MCF 10A (cell line): Measurements from ENCODE around the gene RAD54L. TPM values are rescaled to one million over a fixed set of nuclear protein-coding genes. Genes with fewer than 3 reads are reported as not detected.

ENCODE experiments used
- BruUV-seq: library from RNA; stranded (reverse); fragments of 400-500 nt; replicated peaks from 2 replicates; lab custom pipeline; 2021; lab: Mats Ljungman, UMichigan
- CTCF ChIA-PET: fragments of 300-600 bp; sonication (Branson Sonifier 250); formaldehyde crosslinking; extraction: SDS; loops from one replicate; lab custom pipeline; 2021; ENCODE audit warnings: antibody characterized with exemption, inconsistent platforms; lab: Yijun Ruan, JAX
- POLR2A ChIA-PET: fragments of 300-600, 350-650 bp; sonication (Branson Sonifier 250); formaldehyde crosslinking; extraction: SDS; loops from one replicate; lab custom pipeline; 2020; ENCODE audit warnings: antibody characterized with exemption, inconsistent platforms; lab: Yijun Ruan, JAX
- DNase-seq: peaks from one replicate; pipeline ENCODE4 v3.0.0-alpha.2; 2018; ENCODE audit not compliant: unreplicated experiment
- H3K27ac Mint-ChIP-seq: one replicate; pipeline ENCODE4 v1.8.0; 2022; ENCODE audit warnings: mild to moderate bottlenecking, low read depth, mixed read lengths; ENCODE audit not compliant: unreplicated experiment
- H3K27me3 Mint-ChIP-seq: one replicate; pipeline ENCODE4 v1.8.0; 2022; ENCODE audit warnings: mixed read lengths; ENCODE audit not compliant: insufficient read depth, unreplicated experiment
- H3K36me3 Mint-ChIP-seq: one replicate; pipeline ENCODE4 v1.8.0; 2022; ENCODE audit warnings: mild to moderate bottlenecking, moderate library complexity, mixed read lengths; ENCODE audit not compliant: insufficient read depth, unreplicated experiment
- H3K4me1 Mint-ChIP-seq: one replicate; pipeline ENCODE4 v1.8.0; 2022; ENCODE audit warnings: mixed read lengths; ENCODE audit not compliant: insufficient read depth, unreplicated experiment
- H3K4me3 Mint-ChIP-seq: one replicate; pipeline ENCODE4 v1.8.0; 2022; ENCODE audit warnings: mild to moderate bottlenecking, moderate library complexity, mixed read lengths; ENCODE audit not compliant: unreplicated experiment
- H3K9me3 Mint-ChIP-seq: one replicate; pipeline ENCODE4 v1.8.0; 2022; ENCODE audit warnings: mixed read lengths; ENCODE audit not compliant: unreplicated experiment
- intact Hi-C: fragments of 100-400 bp; cut with micrococcal nuclease; formaldehyde crosslinking; loops from 2 replicates; pipeline ENCODE4 v1.14.1; 2022
- total RNA-seq: library from RNA; stranded (reverse); gene quantifications from 2 replicates; pipeline ENCODE4 v1.2.3, GENCODE V29; 2022
- TF ChIP-seq, protein P1 (sequence below): fragments of 200-600 bp; IDR thresholded peaks from one replicate; pipeline ENCODE4 v1.8.0; 2022; ENCODE audit warnings: antibody characterized with exemption, mild to moderate bottlenecking; ENCODE audit not compliant: unreplicated experiment

The RAD54L gene
- total RNA-seq, 1 experiment from 2014 or later: 4.5 TPM

DNA sequence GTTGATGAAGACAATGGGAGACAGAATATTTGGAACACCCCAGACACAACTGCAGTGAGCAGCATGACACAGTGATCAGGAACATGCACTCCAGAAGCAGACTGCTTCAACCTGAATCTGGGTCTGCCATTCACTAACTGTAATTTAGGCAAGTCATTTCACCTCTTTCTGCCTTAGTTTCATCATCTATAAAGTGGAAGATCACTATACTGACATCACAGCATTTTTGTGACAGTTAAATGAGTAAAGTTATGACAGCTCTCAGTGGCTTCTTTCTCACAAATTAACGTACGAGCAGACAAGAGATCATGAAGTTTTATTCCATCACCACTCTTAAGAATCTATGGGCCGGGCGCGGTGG is 41.6 kb downstream of the RAD54L start:
- Mint-ChIP-seq H3K4me1 (no peaks in the 10 kb centered on the region), H3K4me3 (no peak overlapping the region), H3K27me3 (no peaks in the 10 kb centered on the region), H3K9me3 (no peaks in the 10 kb centered on the region), H3K27ac (no peak overlapping the region), H3K36me3 (peaks cover 78% of the 10 kb centered on the region)
- intact Hi-C loops: no loop called here
- TF ChIP-seq, protein P1, sequence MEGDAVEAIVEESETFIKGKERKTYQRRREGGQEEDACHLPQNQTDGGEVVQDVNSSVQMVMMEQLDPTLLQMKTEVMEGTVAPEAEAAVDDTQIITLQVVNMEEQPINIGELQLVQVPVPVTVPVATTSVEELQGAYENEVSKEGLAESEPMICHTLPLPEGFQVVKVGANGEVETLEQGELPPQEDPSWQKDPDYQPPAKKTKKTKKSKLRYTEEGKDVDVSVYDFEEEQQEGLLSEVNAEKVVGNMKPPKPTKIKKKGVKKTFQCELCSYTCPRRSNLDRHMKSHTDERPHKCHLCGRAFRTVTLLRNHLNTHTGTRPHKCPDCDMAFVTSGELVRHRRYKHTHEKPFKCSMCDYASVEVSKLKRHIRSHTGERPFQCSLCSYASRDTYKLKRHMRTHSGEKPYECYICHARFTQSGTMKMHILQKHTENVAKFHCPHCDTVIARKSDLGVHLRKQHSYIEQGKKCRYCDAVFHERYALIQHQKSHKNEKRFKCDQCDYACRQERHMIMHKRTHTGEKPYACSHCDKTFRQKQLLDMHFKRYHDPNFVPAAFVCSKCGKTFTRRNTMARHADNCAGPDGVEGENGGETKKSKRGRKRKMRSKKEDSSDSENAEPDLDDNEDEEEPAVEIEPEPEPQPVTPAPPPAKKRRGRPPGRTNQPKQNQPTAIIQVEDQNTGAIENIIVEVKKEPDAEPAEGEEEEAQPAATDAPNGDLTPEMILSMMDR: no peak
- ChIA-PET CTCF (interaction anchor here (0.6 to 1.2 kb wide), 2 partner anchors 109 to 239 kb away, joined by 3 to 4 read pairs; no protein-coding TSS in a partner anchor), POLR2A (interaction anchor here (1.0 to 1.4 kb wide), 3 partner anchors 9 to 52 kb away, joined by 4 to 10 read pairs (median 5); partner anchors contain the start of genes LRRC41, NSUN4 and UQCRH)
- BruUV-seq: no TSS peak
- DNase-seq: no peak

DNA sequence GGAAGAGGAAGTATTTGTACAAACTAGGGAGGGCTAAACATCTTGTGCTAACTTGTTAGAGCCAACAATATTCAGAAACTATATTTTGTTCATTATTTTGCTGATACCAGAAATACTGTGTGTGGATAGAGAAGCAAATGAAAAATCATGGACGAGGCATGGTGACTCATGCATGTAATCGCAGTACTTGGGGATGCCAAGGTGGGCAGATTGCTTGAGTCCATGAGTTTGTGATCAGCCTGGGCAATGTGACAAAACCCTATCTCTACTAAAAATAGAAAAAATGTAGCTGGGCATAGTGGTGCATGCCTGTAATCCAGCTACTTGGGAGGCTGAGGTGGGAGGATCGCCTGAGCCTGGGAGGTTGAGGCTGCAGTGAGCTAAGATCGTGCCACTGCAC is 42.4 kb downstream of the RAD54L start:
- Mint-ChIP-seq H3K36me3 (peaks cover 78% of the 10 kb centered on the region), H3K27ac (no peak overlapping the region), H3K4me3 (no peak overlapping the region), H3K9me3 (no peaks in the 10 kb centered on the region), H3K4me1 (no peaks in the 10 kb centered on the region), H3K27me3 (no peaks in the 10 kb centered on the region)
- ChIA-PET CTCF (no interaction called here), POLR2A (interaction anchor here (1.0 to 1.5 kb wide), 3 partner anchors 8 to 18 kb away, joined by 4 to 7 read pairs (median 5); no protein-coding TSS in a partner anchor)
- no TSS peak for BruUV-seq
- DNase-seq: no peak
- intact Hi-C loops: no loop called here
- TF ChIP-seq, protein P1: no peak

DNA sequence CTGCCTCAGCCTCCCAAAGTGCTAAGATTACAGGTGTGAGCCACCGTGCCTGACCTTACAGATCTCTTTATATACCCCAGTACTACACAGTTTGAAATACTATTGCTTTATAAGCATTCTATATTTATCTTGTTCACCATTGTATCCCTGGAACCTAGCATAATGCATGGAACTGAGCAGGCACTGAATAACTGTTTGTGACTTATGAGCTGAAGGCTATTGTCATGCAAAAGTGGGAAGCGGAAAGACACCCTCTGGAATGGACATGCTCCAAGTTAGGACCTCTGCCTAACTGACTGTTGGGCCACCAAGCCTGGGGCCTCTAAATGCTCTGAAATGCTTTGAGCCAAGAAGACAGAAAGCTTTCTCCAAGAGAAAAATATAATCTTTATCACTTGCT is 47.7 kb downstream of the RAD54L start:
- POLR2A ChIA-PET: interaction anchor here (1.2 to 1.5 kb wide), 2 partner anchors 8 to 9 kb away, joined by 3 to 7 read pairs; partner anchors contain the start of genes LRRC41 and UQCRH
- DNase-seq: no peak
- peaks cover 74% of the 10 kb centered on the region for H3K36me3 Mint-ChIP-seq
- H3K27ac Mint-ChIP-seq: no peak overlapping the region
- no peak overlapping the region for H3K4me3 Mint-ChIP-seq
- intact Hi-C loops: no loop called here
- no TSS peak for BruUV-seq
- H3K27me3 Mint-ChIP-seq: no peaks in the 10 kb centered on the region
- CTCF ChIA-PET: no interaction called here
- TF ChIP-seq, protein P1: no peak
- H3K9me3 Mint-ChIP-seq: no peaks in the 10 kb centered on the region
- H3K4me1 Mint-ChIP-seq: peaks cover 11% of the 10 kb centered on the region

DNA sequence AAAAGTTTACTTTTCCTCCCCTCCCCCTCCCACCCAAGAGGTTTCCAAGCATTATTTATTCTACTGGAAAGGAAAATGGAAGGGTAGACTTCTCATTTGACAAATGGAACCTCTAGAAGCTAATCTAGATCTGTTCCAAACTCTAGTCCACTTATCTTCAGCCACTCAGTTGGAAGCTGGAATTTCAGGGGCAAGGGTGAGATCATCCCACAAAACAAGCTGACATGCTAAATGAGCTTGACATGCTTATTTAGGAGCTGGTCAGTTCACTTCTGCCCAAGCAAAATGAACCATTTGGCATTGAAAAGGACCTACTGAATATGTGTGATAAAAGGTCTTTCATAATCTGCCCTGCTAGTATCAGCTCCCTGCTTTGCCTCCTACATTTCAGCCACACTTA is 50.8 kb downstream of the RAD54L start:
- CTCF ChIA-PET: interaction anchor here (0.7 to 0.9 kb wide), 2 partner anchors 54 to 378 kb away, joined by 3 read pairs; no protein-coding TSS in a partner anchor
- Mint-ChIP-seq H3K36me3 (peaks cover 57% of the 10 kb centered on the region), H3K27me3 (no peaks in the 10 kb centered on the region), H3K9me3 (no peaks in the 10 kb centered on the region), H3K27ac (peak overlapping the region; percentile 21), H3K4me1 (peaks cover 24% of the 10 kb centered on the region), H3K4me3 (no peak overlapping the region)
- POLR2A ChIA-PET: interaction anchor here (0.7 to 2.2 kb wide), 6 partner anchors 9 to 54 kb away, joined by 3 to 11 read pairs (median 3); partner anchors contain the start of gene NSUN4
- DNase-seq: no peak
- TF ChIP-seq, protein P1: no peak
- intact Hi-C loops: no loop called here
- no TSS peak for BruUV-seq
